ENCODE measurements around the gene RAB11FIP3.

Gene RAB11FIP3

GRCh38 chr16:519841-520687, 94.6 kb downstream of the RAB11FIP3 start:
- DNase-seq, result no peak

GRCh38 chr16:520847-521246, 95.4 kb downstream of the RAB11FIP3 start:
- DNase-seq, result no peak

- no peak for DNase-seq
Observed at GRCh38 chr16:521381-522210, 96.1 kb downstream of the RAB11FIP3 start.

- no peak for DNase-seq
Observed at GRCh38 chr16:522320-523096, 97.1 kb downstream of the RAB11FIP3 start.

GRCh38 chr16:523097-523741, 97.8 kb downstream of the RAB11FIP3 start:
- no peak for DNase-seq

- DNase-seq, result no peak
Observed at GRCh38 chr16:524274-525040, 99.0 kb downstream of the RAB11FIP3 start.

- no peak for DNase-seq
Observed at GRCh38 chr16:525123-525519, 99.7 kb downstream of the RAB11FIP3 start.

DNA sequence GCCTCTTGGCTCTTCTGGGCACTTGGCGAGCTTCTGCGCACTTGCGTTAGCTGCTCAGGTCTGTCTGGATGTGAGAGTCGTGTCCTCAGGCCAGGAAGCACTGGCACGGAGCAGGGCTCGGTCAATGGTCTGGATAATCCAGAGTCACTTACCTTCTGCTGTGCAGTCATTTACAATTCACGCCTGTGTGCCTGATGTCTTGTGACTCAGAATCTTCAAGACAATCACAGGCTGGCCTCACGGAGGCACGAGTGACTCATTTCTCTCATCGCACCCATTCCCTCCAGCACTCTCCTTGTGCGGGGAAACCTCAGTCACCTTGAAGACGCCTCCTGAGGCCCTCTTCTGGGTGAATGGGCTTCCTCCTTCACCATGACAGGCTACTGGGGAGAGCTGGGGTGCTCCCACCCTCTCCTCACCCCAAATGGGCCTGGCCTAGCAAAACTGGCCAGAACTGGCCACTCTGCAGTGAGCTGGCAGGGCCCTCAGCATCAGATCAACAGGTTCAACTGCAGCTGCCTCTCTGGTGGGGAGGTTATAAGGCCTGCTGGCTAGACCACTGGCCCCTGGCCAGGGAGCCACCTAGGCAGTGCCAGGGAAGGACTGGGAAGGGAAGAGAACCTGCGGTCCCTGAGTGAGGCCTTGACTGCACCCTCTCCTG, 100.2 kb downstream of the RAB11FIP3 start:
- DNase-seq, result peak; percentile 78 to 80

DNA sequence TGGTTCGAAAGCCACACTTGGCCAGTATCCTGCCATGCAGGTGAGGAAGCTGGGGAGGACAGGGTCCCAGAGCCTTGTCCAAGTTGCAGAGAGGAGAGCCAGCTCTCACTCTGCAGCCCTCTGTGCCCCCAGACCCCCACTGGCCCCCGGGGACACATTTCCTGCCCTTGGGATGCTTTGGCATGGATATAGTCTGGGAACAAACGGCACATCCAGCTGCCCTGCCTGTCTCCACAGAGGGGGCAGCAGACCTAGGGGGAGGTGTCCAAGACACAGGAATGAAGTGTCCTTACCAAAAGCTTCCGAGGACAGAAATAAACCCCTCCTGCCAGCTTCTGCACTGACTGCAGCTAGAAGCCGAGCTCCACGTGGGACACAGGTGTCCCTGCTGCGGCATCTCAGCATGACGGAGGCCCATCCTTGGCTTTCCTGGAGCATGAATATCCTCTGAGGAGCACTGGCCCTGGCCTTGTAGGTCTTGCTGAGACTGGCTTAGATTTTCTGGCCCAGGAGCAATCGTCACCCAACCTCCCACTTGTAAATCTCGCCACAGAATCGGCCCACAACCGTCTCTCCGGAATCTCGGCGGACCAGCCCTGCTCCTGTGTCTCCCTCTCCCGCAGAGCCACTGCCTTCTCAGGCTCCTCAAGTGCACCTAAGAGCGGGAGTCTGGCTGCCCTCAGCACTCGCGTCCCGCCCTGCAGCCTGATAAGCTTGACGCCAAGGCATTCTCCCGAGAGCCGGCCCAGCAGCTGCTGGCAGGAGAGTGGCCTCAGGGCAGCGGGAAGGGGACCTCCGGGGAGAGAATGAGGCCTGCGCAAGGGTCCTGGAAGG, 100.9 kb downstream of the RAB11FIP3 start:
- peak in 1 of 2 donors; percentile 34 for DNase-seq

GRCh38 chr16:527015-527903, 101.8 kb downstream of the RAB11FIP3 start, which contains the start of gene CAPN15:
TSS of gene CAPN15 (plus strand) at chr16:527712. CDS start at chr16:546839, 19,127 bp downstream.
- peak; percentile 88 to 90 for DNase-seq

- peak; percentile 51 to 60 for DNase-seq
Observed at GRCh38 chr16:528111-529011, 102.9 kb downstream of the RAB11FIP3 start.

- no peak for DNase-seq
Observed at GRCh38 chr16:529012-529575, 103.6 kb downstream of the RAB11FIP3 start.

GRCh38 chr16:530111-530817, 104.8 kb downstream of the RAB11FIP3 start:
- no peak for DNase-seq

- no peak for DNase-seq
Observed at GRCh38 chr16:531494-532125, 106.2 kb downstream of the RAB11FIP3 start.

- DNase-seq, result no peak
Observed at GRCh38 chr16:533391-534123, 108.1 kb downstream of the RAB11FIP3 start.

GRCh38 chr16:534135-534534, 108.7 kb downstream of the RAB11FIP3 start:
- DNase-seq, result no peak

Measured in stimulated activated CD4-positive, alpha-beta T cell treated with anti-CD3 and anti-CD28 coated beads, Interleukin-2, amount 100 ng/mL, for 24 hours (primary cell).